HepG2 (cell line): ENCODE data around the gene ODC1. TPM values are rescaled to one million over a fixed set of nuclear protein-coding genes. Genes with fewer than 3 reads are reported as not detected.
A peak's percentile ranks its signal among the peaks of the same experiment; 100 is the strongest.

Source experiments
- DDIT3 ChIP-seq: sonication (generic); formaldehyde crosslinking; IDR thresholded peaks from 2 replicates; pipeline ENCODE4 v1.4.0; 2020; ENCODE audit warnings: mild to moderate bottlenecking, missing genetic modification reagents
- EEA1 ChIP-seq: sonication (generic); formaldehyde crosslinking; IDR thresholded peaks from 2 replicates; pipeline ENCODE4 v1.5.1; 2020; ENCODE audit warnings: mild to moderate bottlenecking, missing genetic modification reagents, borderline replicate concordance
- FLYWCH1 ChIP-seq: sonication (generic); formaldehyde crosslinking; IDR thresholded peaks from 2 replicates; pipeline ENCODE4 v1.8.1; 2023; ENCODE audit warnings: mild to moderate bottlenecking, missing genetic modification reagents
- GTF3A ChIP-seq: sonication (generic); formaldehyde crosslinking; conservative IDR thresholded peaks from 2 replicates; pipeline ENCODE4 v1.4.0; 2020; ENCODE audit warnings: mild to moderate bottlenecking, missing genetic modification reagents
- IRF9 ChIP-seq: sonication (generic); formaldehyde crosslinking; IDR thresholded peaks from 2 replicates; pipeline ENCODE4 v1.8.0; 2022; ENCODE audit warnings: missing genetic modification reagents, mild to moderate bottlenecking, borderline replicate concordance
- JUN ChIP-seq: sonication (generic); formaldehyde crosslinking; IDR thresholded peaks from 2 replicates; pipeline ENCODE4 v1.4.0; 2020; ENCODE audit warnings: mild to moderate bottlenecking, missing genetic modification reagents
- NR2F6 ChIP-seq, 2 experiments: IDR thresholded peaks; 2 replicates each; pipeline ENCODE4 v1.6.1; 2016; ENCODE audit warnings: antibody characterized with exemption in 1 of 2, mild to moderate bottlenecking in 1 of 2
- PCBP1 ChIP-seq: fragments of 200-400 bp; formaldehyde crosslinking; IDR thresholded peaks from 2 replicates; pipeline ENCODE4 v1.6.1; 2017; ENCODE audit warnings: mild to moderate bottlenecking, low read depth, low read length, borderline replicate concordance
- POLR2AphosphoS5 ChIP-seq: IDR thresholded peaks from 2 replicates; pipeline ENCODE4 v1.6.1; 2012; ENCODE audit warnings: low read depth, low read length
- SMAD1 ChIP-seq: sonication (generic); formaldehyde crosslinking; IDR thresholded peaks from 2 replicates; pipeline ENCODE4 v1.4.0; 2020; ENCODE audit warnings: missing genetic modification reagents, low read depth, mild to moderate bottlenecking, borderline replicate concordance
- SYNCRIP ChIP-seq: fragments of 200-400 bp; formaldehyde crosslinking; IDR thresholded peaks from 2 replicates; pipeline ENCODE4 v1.6.1; 2018; ENCODE audit warnings: mild to moderate bottlenecking, low read depth, low read length; ENCODE audit not compliant: insufficient read depth
- TBL1XR1 ChIP-seq: fragments of 150-350 bp; IDR thresholded peaks from 2 replicates; pipeline ENCODE4 v1.6.1; 2014; ENCODE audit warnings: borderline replicate concordance, low read length; ENCODE audit not compliant: partially characterized antibody
- TBP ChIP-seq: sonication (generic); formaldehyde crosslinking; IDR thresholded peaks from 2 replicates; pipeline ENCODE4 v1.5.0; 2020; ENCODE audit warnings: missing genetic modification reagents
- ZFP41 ChIP-seq: sonication (generic); formaldehyde crosslinking; IDR thresholded peaks from 2 replicates; pipeline ENCODE4 v1.4.0; 2020; ENCODE audit warnings: mild to moderate bottlenecking, missing genetic modification reagents, borderline replicate concordance
- ZFP91 ChIP-seq: sonication (generic); formaldehyde crosslinking; IDR thresholded peaks from 2 replicates; pipeline ENCODE4 v1.9.0; 2022; ENCODE audit warnings: missing genetic modification reagents, mild to moderate bottlenecking, borderline replicate concordance
- ZMAT3 ChIP-seq: sonication (generic); formaldehyde crosslinking; conservative IDR thresholded peaks from 2 replicates; pipeline ENCODE4 v1.7.0; 2021; ENCODE audit warnings: missing genetic modification reagents
- ZNF230 ChIP-seq: sonication (generic); formaldehyde crosslinking; IDR thresholded peaks from 2 replicates; pipeline ENCODE4 v1.4.0; 2020; ENCODE audit warnings: mild to moderate bottlenecking, missing genetic modification reagents
- ZNF260 ChIP-seq: sonication (generic); formaldehyde crosslinking; IDR thresholded peaks from 2 replicates; pipeline ENCODE4 v1.4.0; 2020; ENCODE audit warnings: missing genetic modification reagents, low read depth, mild to moderate bottlenecking, borderline replicate concordance
- ZNF280B ChIP-seq: sonication (generic); formaldehyde crosslinking; IDR thresholded peaks from 2 replicates; pipeline ENCODE4 v1.5.0; 2020; ENCODE audit warnings: missing genetic modification reagents, mild to moderate bottlenecking, borderline replicate concordance
- ZNF326 ChIP-seq: sonication (generic); formaldehyde crosslinking; IDR thresholded peaks from 2 replicates; pipeline ENCODE4 v1.4.0; 2020; ENCODE audit warnings: missing genetic modification reagents, borderline replicate concordance
- ZNF367 ChIP-seq: sonication (generic); formaldehyde crosslinking; IDR thresholded peaks from 2 replicates; pipeline ENCODE4 v1.4.0; 2020; ENCODE audit warnings: missing genetic modification reagents, borderline replicate concordance
- ZNF547 ChIP-seq: sonication (generic); formaldehyde crosslinking; IDR thresholded peaks from 2 replicates; pipeline ENCODE4 v1.5.1; 2020; ENCODE audit warnings: mild to moderate bottlenecking, missing genetic modification reagents
- ZNF619 ChIP-seq: sonication (generic); formaldehyde crosslinking; IDR thresholded peaks from 2 replicates; pipeline ENCODE4 v1.4.0; 2020; ENCODE audit warnings: mild to moderate bottlenecking, missing genetic modification reagents
- ZNF652 ChIP-seq: IDR thresholded peaks from 2 replicates; pipeline ENCODE4 v1.6.1; 2016; ENCODE audit warnings: low read depth, borderline replicate concordance
- ZNF790 ChIP-seq: sonication (generic); formaldehyde crosslinking; IDR thresholded peaks from 2 replicates; pipeline ENCODE4 v1.8.0; 2022; ENCODE audit warnings: missing genetic modification reagents, mild to moderate bottlenecking, borderline replicate concordance
- polyA plus RNA-seq, 8 experiments: library from polyadenylated mRNA; depleted of rRNA in 3 of 8; stranded (reverse) in 7 of 8; unstranded in 1 of 8; fragments of >200 nt; fragmentation: Illumina TruSeq in 4 of 8; extraction: Trizol in 4 of 8; gene quantifications; 2 replicates each; pipeline versions ENCODE4 v1.2.1 to v1.2.3, GENCODE V29; 2011 to 2016; ENCODE audit warnings: low read depth in 4 of 8, missing spikeins in 1 of 8, mixed read lengths in 1 of 8; ENCODE audit not compliant: insufficient read depth in 1 of 8
- total RNA-seq, 5 experiments: library from RNA; depleted of rRNA; stranded (reverse); fragments of >200 nt; fragmentation: Illumina TruSeq; extraction: Trizol; gene quantifications; 2 replicates each; pipeline ENCODE4 v1.2.3, GENCODE V29; 2016; ENCODE audit warnings: low read depth in 1 of 5

ODC1 gene
- total and polyA plus RNA-seq, 2 of the 13 experiments (the other 11 are each of a cell fraction or from before 2014, with no cell fraction given), result 142 to 371 TPM

- TF ChIP-seq IRF9, result no peak
- no peak for TF ChIP-seq SYNCRIP
- TF ChIP-seq JUN (CRISPR knock-in tag), result no peak
- no peak for TF ChIP-seq ZMAT3 (CRISPR knock-in tag)
- no peak for TF ChIP-seq POLR2AphosphoS5
- TF ChIP-seq SMAD1, result peak; percentile 69; the same call in 1 of the 2 replicates
- TF ChIP-seq ZNF652 (CRISPR knock-in tag), result no peak
- no peak for TF ChIP-seq ZNF367 (CRISPR knock-in tag)
- TF ChIP-seq EEA1 (CRISPR knock-in tag), result no peak
- TF ChIP-seq ZNF790, result no peak
- 0 out of 2 replicates have a peak, but pooled peaks have one; percentile 38 for TF ChIP-seq ZNF230 (CRISPR knock-in tag)
- TF ChIP-seq PCBP1, result no peak
- TF ChIP-seq DDIT3 (CRISPR knock-in tag), result no peak
- peak; percentile 91 for TF ChIP-seq ZNF619 (CRISPR knock-in tag)
- TF ChIP-seq ZNF280B (CRISPR knock-in tag), result no peak
- TF ChIP-seq ZFP41, result no peak
- TF ChIP-seq GTF3A (CRISPR knock-in tag), result no peak
- no peak for TF ChIP-seq FLYWCH1 (CRISPR knock-in tag)
- no peak for TF ChIP-seq ZNF260 (CRISPR knock-in tag)
- no peak for TF ChIP-seq TBL1XR1
- peak; percentile 22; the same call in 1 of the 2 replicates for TF ChIP-seq NR2F6 (IDR thresholded peaks at IDR 0.05)
- TF ChIP-seq NR2F6 (CRISPR knock-in tag; IDR thresholded peaks at IDR 0.05), result peak; percentile 69
- 0 out of 2 replicates have a peak, but pooled peaks have one; percentile 64 for TF ChIP-seq ZNF547 (CRISPR knock-in tag)
- no peak for TF ChIP-seq TBP (CRISPR knock-in tag)
- TF ChIP-seq ZFP91 (CRISPR knock-in tag), result peak; percentile 77; the same call in 1 of the 2 replicates
- no peak for TF ChIP-seq ZNF326 (CRISPR knock-in tag)
Measured at GRCh38 chr2:10408649-10409579, 39.2 kb downstream of the ODC1 start (continued).
